Glutamatergic neuron (in vitro differentiated cells): ENCODE results near the gene TNPO1. TPM values are rescaled to one million over a fixed set of nuclear protein-coding genes. Genes with fewer than 3 reads are reported as not detected.
"Not testable (repeated sequence)": the region's sequence is repeated elsewhere in the genome, so short reads cannot be mapped to it uniquely, and the experiment has no call there.

ENCODE experiments used
- DNase-seq: peaks from one replicate; pipeline ENCODE4 v3.0.0; 2022
- H3K27ac Mint-ChIP-seq: one replicate; pipeline ENCODE4 v1.8.0; 2020; ENCODE audit warnings: mild to moderate bottlenecking, mixed read lengths, inconsistent platforms; ENCODE audit not compliant: unreplicated experiment
- H3K27me3 Mint-ChIP-seq: one replicate; pipeline ENCODE4 v1.8.0; 2020; ENCODE audit warnings: mild to moderate bottlenecking, moderate library complexity, mixed read lengths, inconsistent platforms; ENCODE audit not compliant: unreplicated experiment
- H3K36me3 Mint-ChIP-seq: one replicate; pipeline ENCODE4 v1.8.0; 2020; ENCODE audit warnings: mild to moderate bottlenecking, mixed read lengths, inconsistent platforms; ENCODE audit not compliant: unreplicated experiment
- H3K4me1 Mint-ChIP-seq: one replicate; pipeline ENCODE4 v1.8.0; 2020; ENCODE audit warnings: mild to moderate bottlenecking, low read depth, mixed read lengths, inconsistent platforms; ENCODE audit not compliant: unreplicated experiment
- H3K4me3 Mint-ChIP-seq: one replicate; pipeline ENCODE4 v1.8.0; 2020; ENCODE audit warnings: mild to moderate bottlenecking, mixed read lengths, inconsistent platforms; ENCODE audit not compliant: unreplicated experiment
- H3K9me3 Mint-ChIP-seq: one replicate; pipeline ENCODE4 v1.8.0; 2020; ENCODE audit warnings: mild to moderate bottlenecking, moderate library complexity, mixed read lengths, inconsistent platforms; ENCODE audit not compliant: unreplicated experiment
- total RNA-seq: library from RNA; stranded (reverse); fragmentation: NEBNext Ultra II Directional; extraction: Animal tissue kit (Norgen Biotek cat#: 25700); gene quantifications from one replicate; pipeline ENCODE4 v1.2.1, GENCODE V29; 2021; ENCODE audit not compliant: unreplicated experiment
- TF ChIP-seq, protein P1 (sequence below): fragments of 200-600 bp; sonication (generic); IDR thresholded peaks from one replicate; pipeline ENCODE4 v1.5.0; 2021; ENCODE audit not compliant: partially characterized antibody, unreplicated experiment

The TNPO1 gene
- total RNA-seq, 1 donor from 2014 or later: 289 TPM

GRCh38 chr5:72788866-72789505 is 27.5 kb upstream of the TNPO1 start:
- TF ChIP-seq, protein P1, sequence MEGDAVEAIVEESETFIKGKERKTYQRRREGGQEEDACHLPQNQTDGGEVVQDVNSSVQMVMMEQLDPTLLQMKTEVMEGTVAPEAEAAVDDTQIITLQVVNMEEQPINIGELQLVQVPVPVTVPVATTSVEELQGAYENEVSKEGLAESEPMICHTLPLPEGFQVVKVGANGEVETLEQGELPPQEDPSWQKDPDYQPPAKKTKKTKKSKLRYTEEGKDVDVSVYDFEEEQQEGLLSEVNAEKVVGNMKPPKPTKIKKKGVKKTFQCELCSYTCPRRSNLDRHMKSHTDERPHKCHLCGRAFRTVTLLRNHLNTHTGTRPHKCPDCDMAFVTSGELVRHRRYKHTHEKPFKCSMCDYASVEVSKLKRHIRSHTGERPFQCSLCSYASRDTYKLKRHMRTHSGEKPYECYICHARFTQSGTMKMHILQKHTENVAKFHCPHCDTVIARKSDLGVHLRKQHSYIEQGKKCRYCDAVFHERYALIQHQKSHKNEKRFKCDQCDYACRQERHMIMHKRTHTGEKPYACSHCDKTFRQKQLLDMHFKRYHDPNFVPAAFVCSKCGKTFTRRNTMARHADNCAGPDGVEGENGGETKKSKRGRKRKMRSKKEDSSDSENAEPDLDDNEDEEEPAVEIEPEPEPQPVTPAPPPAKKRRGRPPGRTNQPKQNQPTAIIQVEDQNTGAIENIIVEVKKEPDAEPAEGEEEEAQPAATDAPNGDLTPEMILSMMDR: no peak
- H3K9me3 Mint-ChIP-seq: peaks cover 1% of the 10 kb centered on the region
- H3K4me3 Mint-ChIP-seq: no peak overlapping the region
- no peak overlapping the region for H3K27ac Mint-ChIP-seq
- H3K27me3 Mint-ChIP-seq: no peaks in the 10 kb centered on the region
- DNase-seq: no peak
- no peaks in the 10 kb centered on the region for H3K36me3 Mint-ChIP-seq
- no peaks in the 10 kb centered on the region for H3K4me1 Mint-ChIP-seq

- Mint-ChIP-seq H3K4me3 (no peak overlapping the region), H3K9me3 (peaks cover 1% of the 10 kb centered on the region), H3K27me3 (no peaks in the 10 kb centered on the region), H3K36me3 (no peaks in the 10 kb centered on the region), H3K27ac (peak overlapping the region; percentile 18), H3K4me1 (no peaks in the 10 kb centered on the region)
- no peak for DNase-seq
- TF ChIP-seq, protein P1: no peak
Observed at GRCh38 chr5:72790186-72790585, 26.3 kb upstream of the TNPO1 start.

GRCh38 chr5:72792662-72793061 is 23.8 kb upstream of the TNPO1 start:
- not testable (repeated sequence) for DNase-seq

GRCh38 chr5:72796001-72796400 is 20.5 kb upstream of the TNPO1 start:
- Mint-ChIP-seq H3K9me3 (peaks cover 1% of the 10 kb centered on the region), H3K4me1 (peaks cover 6% of the 10 kb centered on the region), H3K36me3 (no peaks in the 10 kb centered on the region), H3K27me3 (no peaks in the 10 kb centered on the region), H3K27ac (no peak overlapping the region), H3K4me3 (no peak overlapping the region)
- DNase-seq: no peak
- TF ChIP-seq, protein P1: no peak

More at GRCh38 chr5:72792662-72793061, 23.8 kb upstream of the TNPO1 start:
- not testable (repeated sequence) for H3K4me1 Mint-ChIP-seq, H3K4me3 Mint-ChIP-seq, H3K27ac Mint-ChIP-seq, H3K36me3 Mint-ChIP-seq, H3K9me3 Mint-ChIP-seq, H3K27me3 Mint-ChIP-seq

DNA sequence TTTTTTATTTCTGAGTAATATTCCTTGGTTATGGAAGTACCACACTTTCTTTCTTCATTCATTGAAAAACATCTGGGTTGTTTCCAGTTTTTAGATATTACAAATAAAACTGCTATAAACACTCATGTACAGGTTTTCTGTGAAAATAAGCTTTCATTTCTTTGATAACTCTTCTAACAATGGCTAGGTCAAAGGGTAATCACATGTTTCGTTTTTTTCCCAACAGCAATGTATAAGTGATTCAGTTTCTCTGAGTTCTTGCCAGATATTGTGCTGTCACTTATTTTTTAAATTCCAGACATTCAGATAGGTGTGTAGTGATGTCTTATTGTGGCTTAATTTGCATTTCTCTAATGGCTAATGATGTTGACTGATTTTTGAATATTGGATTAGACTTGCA is 16.7 kb upstream of the TNPO1 start:
- H3K27me3 Mint-ChIP-seq: peaks cover 2% of the 10 kb centered on the region
- H3K4me3 Mint-ChIP-seq: no peak overlapping the region
- peaks cover 1% of the 10 kb centered on the region for H3K36me3 Mint-ChIP-seq
- TF ChIP-seq, protein P1: no peak
- peaks cover 2% of the 10 kb centered on the region for H3K9me3 Mint-ChIP-seq
- H3K4me1 Mint-ChIP-seq: peaks cover 6% of the 10 kb centered on the region
- DNase-seq: no peak
- H3K27ac Mint-ChIP-seq: no peak overlapping the region

DNA sequence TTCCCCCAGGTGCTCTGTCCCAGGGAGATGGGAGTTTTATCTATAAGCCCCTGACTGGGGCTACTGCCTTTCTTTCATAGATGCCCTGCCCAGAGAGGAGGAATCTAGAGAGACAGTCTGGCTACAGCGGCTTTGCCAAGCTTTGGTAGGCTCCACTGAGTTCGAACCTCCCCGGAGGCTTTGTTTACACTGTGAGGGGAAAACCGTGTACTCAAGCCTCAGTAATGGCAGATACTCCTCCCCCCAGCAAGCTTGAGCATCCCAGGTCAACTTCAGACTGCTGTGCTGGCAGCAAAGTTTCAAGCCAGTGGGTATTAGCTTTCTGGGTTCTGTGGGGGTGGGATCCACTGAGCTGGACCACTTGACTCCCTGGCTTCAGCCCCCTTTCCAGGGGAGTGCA is 7.8 kb upstream of the TNPO1 start:
- not testable (repeated sequence) for DNase-seq, H3K27me3 Mint-ChIP-seq, H3K4me3 Mint-ChIP-seq, H3K4me1 Mint-ChIP-seq, H3K27ac Mint-ChIP-seq
- H3K9me3 Mint-ChIP-seq: peaks cover 14% of the 10 kb centered on the region
- H3K36me3 Mint-ChIP-seq: peaks cover 34% of the 10 kb centered on the region
